ENCODE measurements around the gene ALOX12B.

The ALOX12B gene

GRCh38 chr17:8060274-8060673 lies 27.2 kb downstream of the ALOX12B start:
- H4K12ac ChIP-seq (ENCODE audit: low read depth, low read length): no peak overlapping the region
- peaks cover 3% of the 10 kb centered on the region for H3K79me1 ChIP-seq (ENCODE audit: low read length)
- no CpG with 5 or more reads among the region's 10 CpGs for WGBS (ENCODE audit: extremely low coverage, insufficient coverage, insufficient read length)
- peaks cover 0 to 3% of the 10 kb centered on the region in 2 experiments for H3K4me1 ChIP-seq (ENCODE audit: control insufficient read depth in 1 of 2, insufficient read depth in 2 of 2, low read length in 2 of 2)
- H2BK120ac ChIP-seq (ENCODE audit: insufficient read depth, low read length, poor library complexity): no peak overlapping the region
- no peak overlapping the region for H3K9ac ChIP-seq (ENCODE audit: low read length)
- H3K23ac ChIP-seq (ENCODE audit: low read length): no peak overlapping the region
- no peak overlapping the region for H3K27ac ChIP-seq (ENCODE audit: low read depth, low read length)
- H3K14ac ChIP-seq (ENCODE audit: low read length): no peak overlapping the region
- H3K36me3 ChIP-seq (ENCODE audit: control insufficient read depth in 1 of 2, insufficient read depth in 2 of 2, low read length in 2 of 2): no peaks in the 10 kb centered on the region
- H3K9me3 ChIP-seq (ENCODE audit: insufficient read depth, low read depth, low read length): no peaks in the 10 kb centered on the region
- H4K91ac ChIP-seq (ENCODE audit: low read depth, low read length): no peak overlapping the region
- H3K79me2 ChIP-seq (ENCODE audit: control insufficient read depth, insufficient read depth, low read length, poor library complexity): no peaks in the 10 kb centered on the region
- H2AFZ ChIP-seq (ENCODE audit: insufficient read depth, low read length, poor library complexity): no peak overlapping the region
- no peak overlapping the region for H2AK5ac ChIP-seq (ENCODE audit: low read length)
- no peak overlapping the region for H4K8ac ChIP-seq (ENCODE audit: low read depth, low read length)
- H3K4me2 ChIP-seq (ENCODE audit: low read length): no peak overlapping the region
- no peak overlapping the region for H3K4ac ChIP-seq (ENCODE audit: low read depth, low read length)
- H2BK5ac ChIP-seq (ENCODE audit: low read depth, low read length, poor library complexity): no peak overlapping the region
- no peak overlapping the region for H3K4me3 ChIP-seq (ENCODE audit: low read depth, low read length)
- H3K27me3 ChIP-seq (ENCODE audit: insufficient read depth, low read length): peaks cover 17% of the 10 kb centered on the region
- no peak overlapping the region for H2BK12ac ChIP-seq (ENCODE audit: low read length)
- no peak overlapping the region for H3K18ac ChIP-seq (ENCODE audit: low read length)
- peak; percentile 54 to 97 for DNase-seq

DNA sequence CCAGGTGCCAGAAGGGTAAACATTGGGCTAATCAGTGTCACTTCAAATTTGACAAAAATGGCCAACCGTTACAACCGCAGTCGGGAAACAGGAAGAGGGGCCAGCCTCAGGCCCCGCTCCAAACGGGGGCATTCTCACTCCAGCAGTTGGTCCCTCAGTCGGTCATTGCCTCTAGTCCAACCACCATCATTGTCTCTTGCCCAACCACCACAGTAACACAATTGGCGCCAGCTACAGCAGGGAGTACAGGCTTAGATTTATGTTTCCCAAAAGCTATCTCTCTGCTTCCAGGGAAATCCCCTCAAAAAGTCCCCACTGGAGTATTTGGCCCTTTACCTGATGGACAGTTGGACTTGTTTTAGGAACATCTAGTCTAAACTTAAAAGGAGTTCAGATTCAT lies 28.4 kb downstream of the ALOX12B start:
- H2AFZ ChIP-seq (ENCODE audit: insufficient read depth, low read length, poor library complexity): no peak overlapping the region
- H3K27me3 ChIP-seq (ENCODE audit: insufficient read depth, low read length): peaks cover 16% of the 10 kb centered on the region
- WGBS (ENCODE audit: extremely low coverage, insufficient coverage, insufficient read length): no CpG with 5 or more reads among the region's 7 CpGs
- H3K23ac ChIP-seq (ENCODE audit: low read length): no peak overlapping the region
- no peak overlapping the region for H2BK5ac ChIP-seq (ENCODE audit: low read depth, low read length, poor library complexity)
- H4K8ac ChIP-seq (ENCODE audit: low read depth, low read length): no peak overlapping the region
- H3K18ac ChIP-seq (ENCODE audit: low read length): no peak overlapping the region
- H3K4me2 ChIP-seq (ENCODE audit: low read length): no peak overlapping the region
- H3K9ac ChIP-seq (ENCODE audit: low read length): peak overlapping the region; percentile 31
- H3K27ac ChIP-seq (ENCODE audit: low read depth, low read length): no peak overlapping the region
- no peak for DNase-seq
- no peak overlapping the region for H4K91ac ChIP-seq (ENCODE audit: low read depth, low read length)
- no peak overlapping the region for H2BK120ac ChIP-seq (ENCODE audit: insufficient read depth, low read length, poor library complexity)
- H3K36me3 ChIP-seq (ENCODE audit: control insufficient read depth in 1 of 2, insufficient read depth in 2 of 2, low read length in 2 of 2): no peaks in the 10 kb centered on the region
- H3K9me3 ChIP-seq (ENCODE audit: insufficient read depth, low read depth, low read length): no peaks in the 10 kb centered on the region
- no peak overlapping the region for H2AK5ac ChIP-seq (ENCODE audit: low read length)
- H3K4me1 ChIP-seq (ENCODE audit: control insufficient read depth in 1 of 2, insufficient read depth in 2 of 2, low read length in 2 of 2): peaks cover 0 to 3% of the 10 kb centered on the region in 2 experiments
- no peaks in the 10 kb centered on the region for H3K79me2 ChIP-seq (ENCODE audit: control insufficient read depth, insufficient read depth, low read length, poor library complexity)
- no peak overlapping the region for H4K12ac ChIP-seq (ENCODE audit: low read depth, low read length)
- no peak overlapping the region for H3K14ac ChIP-seq (ENCODE audit: low read length)
- H2BK12ac ChIP-seq (ENCODE audit: low read length): no peak overlapping the region
- H3K79me1 ChIP-seq (ENCODE audit: low read length): peaks cover 3% of the 10 kb centered on the region
- H3K4ac ChIP-seq (ENCODE audit: low read depth, low read length): no peak overlapping the region
- no peak overlapping the region for H3K4me3 ChIP-seq (ENCODE audit: low read depth, low read length)

DNA sequence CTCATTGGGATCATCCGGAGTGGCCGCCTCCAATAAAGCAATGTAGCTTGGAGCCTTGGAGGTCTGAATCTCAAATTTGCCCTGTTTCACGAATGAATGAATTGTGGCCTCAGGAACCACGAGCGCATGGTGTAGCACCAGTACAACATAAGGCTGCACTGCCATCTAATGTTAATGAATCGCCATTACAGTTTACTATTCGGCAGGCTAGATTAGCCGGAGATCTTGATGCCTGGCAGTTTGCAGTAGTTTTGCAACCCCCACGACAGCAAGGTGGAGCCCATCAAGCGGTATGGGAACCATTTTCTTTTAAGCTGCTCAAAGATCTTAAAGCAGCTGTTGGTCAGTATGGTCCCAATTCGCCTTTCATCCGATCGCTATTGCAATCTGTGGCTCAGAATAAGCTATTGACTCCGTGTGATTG lies 29.8 kb downstream of the ALOX12B start:
- Histone ChIP-seq H3K27ac (ENCODE audit: low read depth, low read length) (no peak overlapping the region), H3K79me2 (ENCODE audit: control insufficient read depth, insufficient read depth, low read length, poor library complexity) (no peaks in the 10 kb centered on the region), H2AFZ (ENCODE audit: insufficient read depth, low read length, poor library complexity) (no peak overlapping the region), H2AK5ac (ENCODE audit: low read length) (no peak overlapping the region), H2BK12ac (ENCODE audit: low read length) (no peak overlapping the region), H3K4me3 (ENCODE audit: low read depth, low read length) (no peak overlapping the region), H2BK120ac (ENCODE audit: insufficient read depth, low read length, poor library complexity) (no peak overlapping the region), H3K27me3 (ENCODE audit: insufficient read depth, low read length) (peaks cover 5% of the 10 kb centered on the region), H2BK5ac (ENCODE audit: low read depth, low read length, poor library complexity) (no peak overlapping the region), H3K36me3 (ENCODE audit: control insufficient read depth in 1 of 2, insufficient read depth in 2 of 2, low read length in 2 of 2) (no peaks in the 10 kb centered on the region), H4K8ac (ENCODE audit: low read depth, low read length) (no peak overlapping the region), H3K14ac (ENCODE audit: low read length) (no peak overlapping the region), H3K4ac (ENCODE audit: low read depth, low read length) (no peak overlapping the region), H3K9me3 (ENCODE audit: insufficient read depth, low read depth, low read length) (no peaks in the 10 kb centered on the region), H3K4me2 (ENCODE audit: low read length) (peak overlapping the region; percentile 12), H4K12ac (ENCODE audit: low read depth, low read length) (no peak overlapping the region), H3K4me1 (ENCODE audit: control insufficient read depth in 1 of 2, insufficient read depth in 2 of 2, low read length in 2 of 2) (peaks cover 0 to 3% of the 10 kb centered on the region in 2 experiments), H3K79me1 (ENCODE audit: low read length) (peaks cover 3% of the 10 kb centered on the region), H4K91ac (ENCODE audit: low read depth, low read length) (no peak overlapping the region), H3K9ac (ENCODE audit: low read length) (no peak overlapping the region), H3K18ac (ENCODE audit: low read length) (no peak overlapping the region), H3K23ac (ENCODE audit: low read length) (no peak overlapping the region)
- peak; percentile 45 to 95 for DNase-seq
- no CpG with 5 or more reads among the region's 14 CpGs for WGBS (ENCODE audit: extremely low coverage, insufficient coverage, insufficient read length)

DNA sequence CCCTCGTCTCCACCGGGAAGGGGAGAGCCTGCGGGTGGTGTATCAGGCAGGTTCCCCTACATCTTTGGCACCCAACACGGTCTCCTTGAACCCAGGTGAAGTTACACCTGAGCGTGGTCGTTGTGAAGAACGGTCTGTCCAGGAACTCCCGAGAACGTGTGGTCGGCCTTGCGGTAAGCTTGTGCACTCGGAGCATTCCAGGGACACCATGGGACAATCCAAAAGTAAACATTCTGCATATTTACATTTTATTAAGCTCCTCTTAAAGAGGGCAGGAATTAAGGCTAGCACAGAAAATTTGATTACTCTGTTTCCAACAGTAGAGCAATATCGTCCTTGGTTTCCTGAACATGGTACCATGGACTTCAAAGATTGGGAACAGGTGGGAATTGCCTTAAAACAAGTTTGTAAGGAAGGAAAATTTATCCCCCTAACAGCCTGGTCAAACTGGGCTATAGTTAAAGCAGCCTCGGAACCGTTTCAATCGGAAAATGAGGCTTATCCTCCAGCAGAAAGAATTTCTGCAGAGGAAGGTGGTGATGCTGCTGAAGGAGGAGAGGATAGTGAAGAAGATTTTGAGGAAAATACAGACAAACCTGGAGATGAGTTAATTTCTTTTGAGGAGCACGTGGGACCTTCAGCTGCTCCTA lies 30.4 kb downstream of the ALOX12B start:
- H3K4ac ChIP-seq (ENCODE audit: low read depth, low read length): no peak overlapping the region
- H3K4me2 ChIP-seq (ENCODE audit: low read length): no peak overlapping the region
- H2AFZ ChIP-seq (ENCODE audit: insufficient read depth, low read length, poor library complexity): no peak overlapping the region
- H3K14ac ChIP-seq (ENCODE audit: low read length): no peak overlapping the region
- H2BK120ac ChIP-seq (ENCODE audit: insufficient read depth, low read length, poor library complexity): no peak overlapping the region
- H4K8ac ChIP-seq (ENCODE audit: low read depth, low read length): no peak overlapping the region
- H3K36me3 ChIP-seq (ENCODE audit: control insufficient read depth in 1 of 2, insufficient read depth in 2 of 2, low read length in 2 of 2): no peaks in the 10 kb centered on the region
- no peak overlapping the region for H3K18ac ChIP-seq (ENCODE audit: low read length)
- no peak overlapping the region for H4K91ac ChIP-seq (ENCODE audit: low read depth, low read length)
- no peak overlapping the region for H2AK5ac ChIP-seq (ENCODE audit: low read length)
- no peak overlapping the region for H3K4me3 ChIP-seq (ENCODE audit: low read depth, low read length)
- no peaks in the 10 kb centered on the region for H3K79me2 ChIP-seq (ENCODE audit: control insufficient read depth, insufficient read depth, low read length, poor library complexity)
- H3K9me3 ChIP-seq (ENCODE audit: insufficient read depth, low read depth, low read length): no peaks in the 10 kb centered on the region
- H4K12ac ChIP-seq (ENCODE audit: low read depth, low read length): no peak overlapping the region
- peaks cover 0 to 3% of the 10 kb centered on the region in 2 experiments for H3K4me1 ChIP-seq (ENCODE audit: control insufficient read depth in 1 of 2, insufficient read depth in 2 of 2, low read length in 2 of 2)
- no peak overlapping the region for H3K9ac ChIP-seq (ENCODE audit: low read length)
- no peaks in the 10 kb centered on the region for H3K27me3 ChIP-seq (ENCODE audit: insufficient read depth, low read length)
- DNase-seq: no peak
- no peak overlapping the region for H3K27ac ChIP-seq (ENCODE audit: low read depth, low read length)
- H3K79me1 ChIP-seq (ENCODE audit: low read length): peaks cover 3% of the 10 kb centered on the region
- H2BK12ac ChIP-seq (ENCODE audit: low read length): no peak overlapping the region
- no peak overlapping the region for H2BK5ac ChIP-seq (ENCODE audit: low read depth, low read length, poor library complexity)
- WGBS (ENCODE audit: extremely low coverage, insufficient coverage, insufficient read length): no CpG with 5 or more reads among the region's 17 CpGs
- no peak overlapping the region for H3K23ac ChIP-seq (ENCODE audit: low read length)
